GM19438 (cell line): ENCODE results near the gene MPP4.
"Not testable (repeated sequence)": the region's sequence is repeated elsewhere in the genome, so short reads cannot be mapped to it uniquely, and the experiment has no call there.

ENCODE experiments used
- ATAC-seq: cut with Tn5 transposase; IDR thresholded peaks from one replicate; pipeline ENCODE4 v1.9.1; 2021; ENCODE audit warnings: low read depth; ENCODE audit not compliant: unreplicated experiment

The MPP4 gene

DNA sequence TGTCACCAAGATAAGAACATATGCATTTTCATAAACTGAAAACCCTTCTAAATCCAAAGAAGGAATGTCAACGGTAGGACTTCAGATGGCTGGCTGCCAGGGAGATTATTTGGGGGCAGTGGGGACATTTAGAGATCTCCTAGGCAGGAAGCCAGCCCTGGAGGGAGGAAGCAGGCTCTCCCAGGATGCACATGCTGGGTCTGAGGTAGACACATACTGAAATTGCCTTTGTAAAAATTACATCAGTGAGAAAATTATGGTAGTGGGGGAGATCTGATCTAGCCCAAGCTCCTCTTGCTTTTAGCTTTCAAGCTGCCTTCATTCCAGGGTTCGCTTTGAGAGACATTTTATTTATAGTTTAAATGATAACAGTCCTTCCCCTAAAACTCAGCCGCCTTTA, 24.1 kb downstream of the MPP4 start:
- no peak for ATAC-seq

DNA sequence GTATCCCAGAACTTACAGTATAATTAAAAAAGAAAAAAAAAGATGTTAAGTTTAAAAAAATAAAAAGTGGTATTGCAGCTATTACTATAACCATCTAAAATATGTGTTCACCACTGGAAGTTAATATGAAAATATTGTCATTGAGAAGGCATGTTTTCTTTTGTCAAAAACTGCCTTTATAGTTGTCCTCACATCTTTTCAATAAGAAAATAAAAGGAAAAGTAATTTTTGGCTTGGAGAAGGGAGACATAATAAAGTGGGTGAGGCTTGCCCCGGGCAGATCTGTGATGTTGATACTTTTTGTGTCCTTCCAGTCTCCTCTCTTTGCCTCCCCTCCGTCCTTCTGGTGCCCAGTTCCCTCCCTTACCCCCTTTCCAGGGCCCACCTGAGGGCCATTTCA, 24.9 kb downstream of the MPP4 start:
- no peak for ATAC-seq

DNA sequence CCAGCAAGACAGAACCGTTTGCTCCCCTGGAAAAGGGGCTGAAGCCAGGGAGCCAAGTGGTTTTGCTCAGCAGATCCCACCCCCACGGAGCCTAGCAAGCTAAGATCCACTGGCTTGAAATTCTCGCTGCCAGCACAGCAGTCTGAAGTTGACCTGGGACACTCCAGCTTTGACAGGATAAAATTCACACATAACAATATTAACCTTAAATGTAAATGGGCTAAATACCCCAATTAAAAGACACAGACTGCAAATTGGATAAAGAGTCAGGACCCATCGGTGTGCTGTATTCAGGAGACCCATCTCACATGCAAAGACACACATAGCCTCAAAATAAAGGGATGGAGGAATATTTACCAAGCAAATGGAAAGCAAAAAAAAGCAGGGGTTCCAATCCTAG, 27.2 kb downstream of the MPP4 start:
- ATAC-seq = not testable (repeated sequence)

DNA sequence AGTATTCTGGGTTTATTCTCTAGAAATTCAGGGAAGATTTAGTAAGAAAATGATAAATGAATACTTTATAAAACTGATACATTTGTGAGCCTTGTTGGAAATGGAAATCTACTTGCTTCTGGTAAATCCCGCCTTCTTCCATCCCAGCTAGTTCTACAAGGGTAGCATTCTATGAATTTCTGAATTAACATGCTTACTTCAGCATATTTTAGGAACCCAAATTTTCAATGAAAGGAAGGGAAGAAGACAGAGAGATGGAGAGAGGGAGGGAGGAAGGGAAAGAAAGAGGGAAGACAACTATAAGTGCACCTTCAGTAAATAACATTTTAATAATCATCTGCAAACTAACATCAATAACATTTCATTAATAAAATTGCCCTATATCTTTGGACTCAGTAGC, 28.6 kb downstream of the MPP4 start:
- no peak for ATAC-seq

DNA sequence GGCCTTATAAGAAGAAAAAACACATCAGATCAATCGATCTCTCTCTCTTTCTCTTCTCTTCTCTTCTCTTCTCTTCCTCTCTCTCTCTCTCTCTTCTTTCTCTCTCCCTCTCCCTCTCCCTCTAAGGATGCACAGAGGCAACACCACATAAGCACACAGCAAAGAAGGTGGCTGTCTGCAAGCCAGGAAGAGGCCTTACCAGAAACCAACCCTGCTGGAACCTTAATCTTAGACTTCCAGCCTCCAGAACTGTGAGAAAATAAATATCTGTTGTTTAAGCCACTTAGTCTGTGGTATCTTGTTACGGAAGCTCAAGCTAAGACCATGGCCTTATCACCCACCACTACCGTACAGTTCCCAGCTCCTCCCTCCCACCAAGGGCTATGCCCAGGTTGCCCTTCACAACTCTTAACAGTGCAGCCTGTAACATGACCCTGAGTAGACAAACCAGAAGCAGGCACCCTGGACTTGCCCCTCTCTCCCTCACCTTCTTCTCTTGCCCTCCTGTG, 30.0 kb downstream of the MPP4 start:
- no peak for ATAC-seq

DNA sequence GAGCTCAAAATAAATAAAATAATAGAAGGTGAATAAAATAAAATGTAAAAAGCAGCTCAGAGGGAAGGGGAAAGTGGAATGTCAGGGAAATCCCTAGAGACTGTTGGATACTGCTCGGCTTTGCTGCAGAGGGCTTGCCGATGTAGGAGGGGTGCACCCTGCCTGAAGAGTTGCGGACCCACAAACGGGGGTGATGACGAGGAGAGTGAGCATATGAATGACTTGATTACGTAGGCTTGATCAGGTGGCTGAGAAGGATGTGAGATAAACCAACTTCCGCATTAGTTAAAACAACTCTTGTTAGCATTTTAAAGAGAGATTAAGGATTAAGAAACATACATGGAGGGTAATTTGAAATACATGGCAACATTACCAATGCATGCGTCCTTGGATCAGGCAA, 34.1 kb downstream of the MPP4 start:
- no peak for ATAC-seq

DNA sequence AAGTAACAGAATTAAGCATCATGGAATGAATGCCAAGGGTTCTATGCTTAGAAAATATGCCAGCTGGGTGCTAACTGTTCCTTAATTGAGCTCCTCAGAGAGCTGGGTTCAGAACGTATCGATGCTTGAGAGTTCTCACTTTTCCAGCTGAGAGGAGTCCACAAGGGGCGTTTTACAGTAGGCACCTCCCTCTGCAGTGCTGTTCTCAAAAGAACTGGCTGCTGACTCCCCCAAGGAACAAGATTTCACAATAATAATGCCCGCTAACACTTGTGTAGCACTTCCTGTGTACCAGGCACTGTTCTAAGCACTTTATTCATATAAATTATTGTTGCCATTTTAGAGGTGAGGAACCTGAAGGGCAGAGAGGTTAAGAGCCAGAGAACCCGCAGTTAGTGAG, 37.1 kb downstream of the MPP4 start:
- ATAC-seq = no peak

DNA sequence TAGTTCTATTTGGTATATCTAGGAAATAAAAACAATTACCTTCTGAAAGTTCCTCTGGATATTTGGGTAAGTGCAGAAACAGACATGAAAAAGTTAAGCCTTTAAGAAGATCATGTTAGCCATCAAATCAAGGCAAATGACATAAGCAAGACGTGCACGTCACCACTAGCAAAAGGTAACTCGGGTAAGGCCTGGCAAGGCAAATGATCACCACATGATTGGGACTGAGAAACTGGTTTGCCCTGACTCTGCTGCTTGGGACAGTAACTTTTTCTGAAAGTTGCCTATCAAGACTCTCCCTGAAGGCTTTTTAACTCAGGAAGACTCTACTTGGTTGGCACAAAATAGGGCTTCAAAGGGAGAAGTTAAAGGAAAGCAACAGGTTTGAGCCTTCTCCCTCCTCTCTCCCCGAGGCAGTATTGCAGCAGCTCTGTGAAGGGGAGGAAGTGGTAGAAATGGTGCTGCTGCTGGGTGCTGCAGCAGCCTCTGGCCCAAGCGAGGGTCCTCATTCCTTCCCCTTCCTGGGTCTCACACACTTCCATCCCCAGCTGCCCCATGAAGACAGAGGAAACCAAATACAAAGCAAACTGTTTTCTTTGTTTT, 38.0 kb downstream of the MPP4 start:
- ATAC-seq = no peak

DNA sequence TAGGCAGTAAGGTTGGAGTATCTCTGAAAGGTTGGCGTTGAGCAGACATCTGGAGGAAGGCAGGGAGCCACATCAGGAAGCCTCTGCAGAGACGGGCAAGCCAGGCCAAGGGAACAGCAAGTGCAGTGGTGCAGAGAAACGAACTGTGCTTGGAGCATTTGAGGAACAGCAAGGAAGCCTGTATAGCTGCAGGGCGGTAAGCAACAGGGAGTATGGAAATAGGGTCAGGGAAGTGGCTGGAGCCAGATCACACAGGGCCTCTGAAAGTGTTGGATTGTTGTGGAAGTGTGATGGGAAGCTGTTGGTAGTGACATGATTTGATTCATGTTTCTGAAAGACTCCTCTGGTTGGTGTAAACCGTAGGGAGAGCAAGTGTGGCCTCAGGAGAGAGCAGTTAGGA, 41.7 kb downstream of the MPP4 start:
- no peak for ATAC-seq

DNA sequence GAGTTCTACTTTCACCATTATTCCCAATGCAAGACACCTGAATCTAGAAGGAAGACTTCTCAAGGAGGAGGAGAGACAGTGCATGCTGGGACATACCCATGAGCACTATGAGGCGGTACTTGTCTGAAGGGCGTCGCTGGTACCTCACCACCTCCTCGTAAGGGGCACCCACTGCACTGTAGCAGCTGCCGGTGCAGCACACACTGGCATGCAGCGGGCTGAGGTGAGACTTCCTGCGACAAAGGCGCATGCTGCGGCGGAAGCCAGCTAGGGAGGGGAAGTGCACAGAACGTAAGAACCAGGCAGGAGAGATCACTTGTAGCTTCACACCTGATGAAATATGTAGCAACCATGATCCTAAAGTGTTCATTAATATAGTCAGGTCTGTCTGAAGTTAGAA, 42.3 kb downstream of the MPP4 start:
- ATAC-seq = no peak

DNA sequence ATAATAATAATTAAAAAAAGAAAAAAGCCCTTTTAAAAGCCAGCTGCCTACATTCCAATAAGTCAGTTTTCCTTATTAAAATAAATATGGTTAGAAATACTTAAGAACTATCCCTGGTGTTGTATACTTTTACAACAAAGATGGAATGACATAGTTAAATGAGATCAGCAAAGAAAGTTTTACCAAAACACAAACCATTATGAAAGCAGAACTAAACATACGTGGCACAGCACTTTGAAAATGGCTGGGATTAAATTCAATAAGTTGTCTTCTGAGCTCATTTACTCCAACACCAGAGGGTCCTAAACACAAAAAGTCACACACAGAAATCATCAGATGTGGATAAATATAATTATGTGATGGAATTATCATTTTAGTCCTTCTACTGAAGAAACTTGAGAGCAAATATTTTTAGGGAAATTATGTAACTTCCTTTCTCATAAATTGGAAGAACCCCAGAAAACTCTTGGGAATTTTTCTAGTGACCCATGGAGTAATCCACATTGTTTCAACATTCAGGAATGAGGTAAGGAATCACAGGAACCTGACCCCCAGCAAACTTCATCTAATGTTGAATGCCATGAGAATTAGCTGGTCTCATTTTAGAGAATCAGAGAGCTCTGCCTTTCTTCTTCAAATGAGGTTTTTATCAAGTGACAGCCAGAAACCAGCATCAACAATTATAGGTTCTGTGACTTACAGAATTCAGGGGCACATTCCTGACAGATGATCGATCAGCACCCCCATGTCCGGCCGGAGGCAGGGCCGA, 43.6 kb downstream of the MPP4 start:
- no peak for ATAC-seq

DNA sequence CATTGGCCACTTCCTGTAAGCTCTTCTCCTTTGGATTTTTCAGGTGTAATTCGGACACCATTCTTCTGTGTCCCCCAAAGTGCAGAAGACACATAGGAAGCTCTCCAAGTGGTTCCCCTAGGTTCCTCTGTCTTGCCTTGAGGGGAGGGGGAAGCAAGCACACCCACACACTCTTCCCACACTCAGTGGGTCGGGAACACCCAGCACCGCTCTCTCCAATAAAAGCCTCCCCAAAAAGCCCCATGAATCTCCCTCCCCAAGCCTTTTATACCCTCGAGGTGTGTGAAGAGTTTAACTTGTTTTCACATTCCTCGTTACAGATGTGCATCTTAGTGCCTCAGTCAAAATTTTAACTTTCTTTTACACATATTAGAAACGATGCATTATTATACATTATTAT, 45.2 kb downstream of the MPP4 start:
- ATAC-seq = no peak

DNA sequence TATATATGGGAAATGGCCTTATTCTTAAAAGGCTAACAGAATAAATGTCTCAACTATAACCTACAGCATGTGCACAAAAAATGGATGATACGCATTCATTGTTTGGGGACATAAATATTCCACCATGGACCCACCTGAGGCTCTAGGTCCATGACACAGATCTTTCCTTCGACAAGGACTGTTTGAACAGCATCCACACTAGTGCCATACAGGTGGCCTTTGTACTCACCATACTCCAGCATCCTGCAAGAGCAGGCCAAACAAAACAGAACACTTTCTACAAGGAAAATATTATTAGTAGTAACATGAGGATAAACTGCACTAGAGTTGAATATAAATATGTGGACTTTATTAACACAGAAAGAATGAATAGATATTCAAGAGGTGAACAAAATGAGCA, 49.0 kb downstream of the MPP4 start:
- no peak for ATAC-seq

DNA sequence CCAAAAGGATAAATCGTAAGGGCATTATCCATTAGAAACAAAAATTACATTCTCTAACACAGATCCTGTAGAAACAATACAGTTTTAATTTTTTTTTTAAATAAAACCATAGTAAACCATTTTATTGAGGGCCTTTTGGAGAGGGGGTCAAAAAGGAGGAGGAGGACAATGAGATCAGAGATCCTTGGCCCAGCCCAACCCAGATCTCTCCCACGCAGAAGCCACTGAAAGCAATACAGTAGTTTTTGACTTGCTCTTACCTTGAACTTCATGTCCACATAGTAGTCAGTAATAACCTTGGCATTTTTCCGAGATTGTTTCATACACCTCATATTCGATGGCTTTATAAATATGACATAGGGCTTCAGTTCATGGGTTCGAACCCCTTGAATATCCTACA, 51.0 kb downstream of the MPP4 start:
- no peak for ATAC-seq

DNA sequence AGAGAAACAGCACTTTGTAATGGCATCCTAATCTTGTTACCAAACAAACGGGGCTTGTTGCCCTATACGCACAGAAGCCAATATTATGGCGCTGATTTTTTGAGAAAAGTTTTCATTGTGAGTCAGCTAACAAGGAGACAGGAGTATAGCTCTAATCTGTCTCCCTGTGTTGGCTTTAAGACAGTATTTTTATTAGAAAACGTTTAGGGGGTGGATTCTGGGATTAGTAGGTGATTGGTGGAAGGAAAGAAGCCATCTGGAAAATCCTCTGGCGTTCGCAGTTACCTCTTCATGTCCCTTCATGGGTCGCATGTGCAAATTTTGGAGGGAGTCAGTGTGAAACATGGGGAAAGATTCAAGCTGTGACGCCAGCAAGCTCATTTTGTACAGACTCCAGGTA, 54.4 kb downstream of the MPP4 start:
- ATAC-seq = no peak

DNA sequence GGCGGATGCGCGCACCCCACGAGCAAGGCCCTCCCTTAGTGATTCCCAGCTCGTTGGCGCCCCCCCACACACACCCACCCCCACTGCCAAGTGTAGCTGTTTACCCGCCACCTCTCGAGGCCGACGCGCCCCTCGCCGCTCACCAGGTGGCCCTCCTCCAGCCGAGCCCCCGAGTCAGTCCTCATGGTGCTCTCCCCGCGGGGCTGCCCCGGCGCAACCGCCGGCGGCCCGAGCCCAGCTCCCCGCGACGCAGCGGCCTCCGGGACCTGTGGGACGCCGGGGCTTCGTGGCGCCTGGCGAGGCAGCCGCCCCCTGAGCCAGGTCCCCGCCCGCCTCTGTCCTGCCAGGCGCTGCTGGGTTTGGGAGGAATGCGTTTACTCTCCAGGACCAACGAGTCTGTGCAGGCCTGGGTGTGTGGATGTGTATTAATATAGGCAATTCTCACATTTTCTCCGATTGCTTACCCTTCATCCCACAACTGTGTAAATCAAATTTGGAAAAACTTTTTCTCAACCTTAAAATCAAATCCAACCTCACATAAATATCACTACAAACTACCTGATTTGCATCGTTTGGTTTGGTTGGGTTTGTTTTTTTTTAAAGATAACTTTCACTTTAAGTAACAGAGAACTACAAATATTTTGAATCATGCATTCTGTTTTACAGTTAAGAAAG, 55.1 kb downstream of the MPP4 start, which contains the start of gene TMEM237:
Gene TMEM237, minus strand, starts transcription at position 288 of the 675 bp plus-strand sequence. Its CDS starts 103 bp downstream, at position 185.
- ATAC-seq = peak; percentile 40

DNA sequence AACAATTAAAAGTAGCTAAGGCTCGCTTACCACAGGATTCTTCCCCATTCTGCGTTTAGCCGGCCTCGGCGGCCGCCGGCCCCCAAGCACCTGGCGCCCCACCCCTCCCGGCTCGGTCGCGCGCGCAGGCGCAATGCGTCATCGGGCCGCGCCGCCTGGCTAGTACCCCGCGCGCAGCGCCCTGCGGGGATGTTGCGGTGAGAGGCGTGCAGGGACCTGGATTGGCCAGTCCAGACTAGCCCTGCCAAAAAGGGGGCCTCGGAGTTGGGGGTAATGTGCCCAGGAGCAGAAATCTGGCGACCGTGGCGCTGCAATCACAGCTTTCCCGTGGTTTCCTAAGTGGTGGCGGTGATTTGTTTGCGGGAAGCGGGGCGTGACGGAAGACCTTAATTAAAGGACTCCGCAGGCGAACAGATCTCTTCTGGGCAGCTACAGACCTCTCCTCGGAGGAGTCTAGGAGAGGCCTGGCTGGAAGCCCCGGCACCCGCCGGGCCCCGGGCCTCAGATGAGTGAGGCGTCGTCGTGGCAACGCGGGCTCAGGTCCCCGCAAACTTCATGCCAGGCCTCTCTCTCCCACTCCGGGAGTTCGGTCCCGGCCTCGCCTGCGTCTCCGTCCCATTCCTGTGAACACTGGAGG, 55.7 kb downstream of the MPP4 start:
- peak; percentile 82 for ATAC-seq

DNA sequence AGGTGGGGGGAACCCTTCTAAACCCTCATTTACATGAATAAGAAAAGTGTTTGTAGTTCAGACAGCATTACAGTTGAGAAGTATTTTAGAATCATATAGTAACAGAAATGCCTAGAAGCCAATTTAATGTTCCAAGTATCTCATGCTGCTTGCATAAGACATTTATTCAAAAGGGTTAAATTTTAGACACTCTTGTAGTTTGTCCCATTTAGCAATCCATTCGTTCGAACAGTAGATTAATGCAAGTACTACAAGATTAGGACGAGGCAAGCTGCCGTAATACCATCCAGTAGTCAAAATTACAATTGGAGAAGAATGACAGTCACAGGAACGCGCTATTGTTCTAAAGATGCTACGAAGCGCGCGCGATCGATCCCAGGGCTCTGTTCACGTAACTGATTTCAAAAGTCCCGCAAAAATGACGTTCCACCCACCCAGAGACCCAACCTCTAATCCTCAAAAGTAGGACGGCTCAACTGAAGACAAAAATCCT, 56.3 kb downstream of the MPP4 start:
- ATAC-seq = peak; percentile 39

DNA sequence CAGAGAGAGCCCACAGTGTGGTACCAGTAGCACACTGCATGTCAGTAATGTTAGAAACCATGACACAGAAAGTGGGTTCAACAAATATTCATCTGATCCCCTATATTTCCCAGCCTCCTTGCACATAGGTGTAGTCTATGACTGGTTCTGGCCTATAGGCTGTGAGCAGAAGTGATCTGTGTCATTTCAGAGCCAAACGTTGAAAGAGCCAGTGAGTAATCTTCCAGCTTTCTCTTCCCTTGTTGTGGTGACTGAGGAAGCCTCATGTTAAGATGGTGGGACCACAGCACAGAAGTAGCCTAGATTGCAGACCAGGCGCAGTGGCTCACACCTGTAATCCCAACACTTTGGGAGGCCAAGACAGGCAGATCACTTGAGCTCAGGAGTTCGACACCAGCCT, 59.2 kb downstream of the MPP4 start:
- no peak for ATAC-seq

DNA sequence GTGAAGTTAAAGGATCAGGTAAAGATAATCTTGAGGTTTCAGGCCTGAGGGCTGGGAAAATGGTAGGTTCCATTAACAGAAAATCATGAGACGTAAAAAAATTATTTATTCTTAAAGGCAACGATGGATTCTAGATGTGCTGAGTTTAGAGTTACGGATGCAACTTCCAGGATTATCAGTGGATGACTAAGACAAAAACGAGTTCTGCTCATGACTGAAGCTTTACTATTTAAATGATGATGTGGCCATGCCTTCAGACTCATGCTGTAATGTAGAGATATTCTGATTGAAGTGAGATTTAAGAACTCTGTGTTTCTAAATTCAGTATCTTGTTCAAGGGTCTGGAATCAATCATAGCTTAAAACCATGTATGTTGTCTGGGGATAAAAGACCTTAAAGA, 60.1 kb downstream of the MPP4 start:
- ATAC-seq = no peak

DNA sequence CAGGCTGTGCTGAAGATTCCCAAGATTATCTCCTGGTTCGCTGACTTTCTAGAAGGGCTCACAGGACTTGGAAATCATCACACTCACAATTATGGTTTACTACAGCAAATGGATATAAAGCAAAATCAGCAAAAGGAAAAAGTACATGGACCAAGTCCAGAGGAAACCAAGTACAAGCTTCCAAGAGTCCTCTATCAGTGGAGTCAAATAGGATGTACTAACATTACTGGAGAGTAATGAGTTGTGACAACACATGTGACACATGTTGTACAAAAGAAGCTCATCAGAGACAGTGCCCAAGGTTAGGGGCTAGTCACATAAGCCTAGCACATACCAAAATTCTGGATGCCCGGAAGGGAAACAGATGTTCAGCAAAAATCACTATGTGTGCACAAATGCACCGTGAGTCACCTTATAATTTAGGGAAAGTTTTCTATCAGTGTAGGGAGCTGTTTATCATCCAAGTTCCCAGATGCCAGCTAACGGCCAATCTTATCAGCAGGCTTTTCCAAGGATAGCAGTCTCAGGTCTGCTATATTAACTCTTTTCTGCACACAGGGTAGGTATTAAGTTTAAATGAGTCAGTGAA, 64.7 kb downstream of the MPP4 start:
- ATAC-seq = no peak
